ENCODE measurements around the gene RPA4.
"Not testable (repeated sequence)": the region's sequence is repeated elsewhere in the genome, so short reads cannot be mapped to it uniquely, and the experiment has no call there.

The RPA4 gene

DNA sequence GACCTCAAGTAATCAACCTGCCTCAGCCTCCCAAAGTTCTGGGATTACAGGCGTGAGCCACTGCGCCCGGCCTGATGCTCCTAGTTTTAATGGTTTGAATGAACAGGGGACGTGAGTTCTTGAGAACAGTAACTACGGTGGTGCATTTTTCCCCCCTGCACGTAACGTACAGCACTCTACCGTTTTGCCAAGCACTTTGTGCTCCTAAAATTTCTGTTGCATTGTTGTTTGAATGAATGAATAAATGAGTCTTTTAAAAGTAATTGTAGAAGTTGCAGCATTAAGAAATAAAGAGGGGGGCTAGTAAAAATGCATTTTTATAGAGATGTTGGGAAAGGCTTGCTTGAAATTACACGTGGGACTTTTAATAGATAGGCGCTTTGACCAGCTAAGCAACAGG lies at the start of gene RPA4:
Gene RPA4 (plus strand): TSS at position 301 of the 400 bp plus-strand sequence. CDS start 403 bp downstream, outside the sequence.
- FAIRE-seq (no peak), DNase-seq (ENCODE audit: insufficient read length, low spot score) (no peak)
- TF ChIP-seq POLR2A (IDR thresholded peaks at IDR 0.05; ENCODE audit: low read depth, low read length), result no peak

- no peak for FAIRE-seq
- DNase-seq (ENCODE audit: insufficient read length, low spot score), result no peak
- no peak for TF ChIP-seq POLR2A (IDR thresholded peaks at IDR 0.05; ENCODE audit: low read depth, low read length)
These were observed 49.6 kb upstream of the RPA4 start for GRCh38 chrX:96834137-96834536.

DNA sequence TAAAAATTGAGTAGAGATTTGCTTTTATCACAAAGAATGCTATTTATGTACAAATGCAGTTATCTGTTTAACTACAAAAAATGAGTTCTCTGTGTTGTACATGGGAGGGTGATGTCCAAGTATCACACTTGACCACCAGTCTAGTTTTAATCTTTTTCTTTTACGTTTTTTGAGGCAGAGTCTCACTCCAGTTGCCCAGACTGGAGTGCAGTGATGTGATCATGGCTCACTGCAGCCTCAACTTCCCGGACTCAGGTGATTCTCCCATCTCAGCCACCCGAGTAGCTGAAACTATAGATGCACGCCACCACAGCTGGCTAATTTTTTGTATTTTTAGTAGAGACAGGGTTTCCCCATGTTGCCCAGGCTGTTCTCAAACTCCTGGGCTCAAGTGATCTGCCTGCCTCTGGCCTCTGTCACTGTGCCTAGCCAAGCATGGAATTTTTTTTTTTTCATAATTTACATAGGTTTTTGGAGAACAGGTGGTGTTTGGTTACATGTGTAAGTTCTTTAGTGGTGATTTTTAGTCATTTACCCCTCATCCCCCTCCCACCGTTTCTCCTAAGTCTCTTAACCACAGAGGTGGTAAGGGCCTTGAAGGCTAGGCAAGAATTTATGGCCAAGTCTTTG lies 47.9 kb upstream of the RPA4 start:
- no peak for TF ChIP-seq POLR2A (IDR thresholded peaks at IDR 0.05; ENCODE audit: low read depth, low read length)
- FAIRE-seq, result no peak

DNA sequence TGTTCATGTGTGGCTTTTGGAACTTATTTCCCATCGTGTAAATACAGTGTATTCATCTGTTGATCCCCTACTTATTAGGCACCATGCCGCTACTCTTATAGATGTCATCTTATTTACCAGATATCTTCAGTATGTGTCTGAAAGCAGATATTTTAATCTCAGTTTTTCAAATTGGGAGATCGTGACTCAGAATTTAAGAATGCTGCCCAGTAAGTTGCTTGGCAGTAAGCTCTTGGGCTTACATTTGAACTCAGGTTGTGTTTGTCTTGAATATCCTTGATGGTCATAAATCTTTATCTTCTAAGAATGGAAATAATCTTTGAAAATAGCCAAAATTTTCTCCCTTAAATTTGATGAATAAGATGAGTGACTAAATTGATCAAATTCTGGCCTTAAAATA lies 45.9 kb upstream of the RPA4 start:
- DNase-seq (ENCODE audit: insufficient read length, low spot score), result peak; percentile 2
- no peak for FAIRE-seq
- no peak for TF ChIP-seq POLR2A (IDR thresholded peaks at IDR 0.05; ENCODE audit: low read depth, low read length)

More for the DNA sequence above, 47.9 kb upstream of the RPA4 start:
- DNase-seq (ENCODE audit: insufficient read length, low spot score), result no peak

- FAIRE-seq (no peak), DNase-seq (ENCODE audit: insufficient read length, low spot score) (no peak)
- TF ChIP-seq POLR2A (IDR thresholded peaks at IDR 0.05; ENCODE audit: low read depth, low read length), result no peak
These were observed 45.2 kb upstream of the RPA4 start for GRCh38 chrX:96838537-96838936.

- TF ChIP-seq POLR2A (IDR thresholded peaks at IDR 0.05; ENCODE audit: low read depth, low read length), result no peak
- no peak for DNase-seq (ENCODE audit: insufficient read length, low spot score)
- no peak for FAIRE-seq
These were observed 42.4 kb upstream of the RPA4 start for GRCh38 chrX:96841325-96841724.

- not testable (repeated sequence) for DNase-seq (ENCODE audit: insufficient read length, low spot score); FAIRE-seq
These were observed 41.8 kb upstream of the RPA4 start for GRCh38 chrX:96841866-96842265.

DNA sequence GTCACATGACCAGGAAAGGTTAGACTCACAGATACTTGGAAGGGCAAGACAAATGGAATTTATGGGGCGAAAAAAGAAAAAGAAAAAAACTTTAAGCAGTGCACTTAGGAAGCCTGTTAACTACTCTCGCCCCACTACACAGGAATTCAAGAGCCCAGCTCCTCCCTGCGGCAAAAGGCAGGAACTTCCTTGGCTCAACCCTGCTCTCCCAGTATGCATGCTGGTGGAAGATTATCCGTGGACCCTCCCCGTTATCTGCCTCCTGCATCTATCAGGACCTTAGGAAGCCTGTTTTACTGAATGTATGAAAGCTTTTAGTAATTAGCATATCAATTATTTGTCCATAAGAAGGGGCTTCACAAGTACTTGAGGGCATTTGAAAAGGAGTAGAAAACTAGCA lies 40.1 kb upstream of the RPA4 start:
- no peak for TF ChIP-seq POLR2A (IDR thresholded peaks at IDR 0.05; ENCODE audit: low read depth, low read length)
- FAIRE-seq (no peak), DNase-seq (ENCODE audit: insufficient read length, low spot score) (no peak)

DNA sequence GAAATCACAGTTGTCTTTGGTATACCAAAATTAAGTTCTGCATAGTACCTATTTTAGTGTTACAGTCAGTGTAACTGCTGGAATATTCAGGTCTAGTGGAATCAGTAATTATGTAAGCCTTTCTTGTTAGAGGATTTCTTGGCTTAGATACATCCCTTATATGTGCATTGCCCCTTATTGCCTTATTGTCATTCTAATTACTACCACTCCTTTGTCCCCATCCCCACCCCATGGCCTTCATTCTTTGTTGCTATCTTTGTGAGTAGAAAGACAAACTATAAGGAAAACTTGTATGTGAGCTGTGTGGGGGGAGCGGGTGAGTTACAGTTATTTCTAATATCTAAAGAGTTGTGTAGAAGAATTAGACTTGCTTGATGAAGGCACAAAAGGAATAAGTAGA lies 36.9 kb upstream of the RPA4 start:
- DNase-seq (ENCODE audit: insufficient read length, low spot score) (no peak), FAIRE-seq (no peak)
- TF ChIP-seq POLR2A (IDR thresholded peaks at IDR 0.05; ENCODE audit: low read depth, low read length), result no peak

- not testable (repeated sequence) for FAIRE-seq; DNase-seq (ENCODE audit: insufficient read length, low spot score)
These were observed 24.3 kb upstream of the RPA4 start for GRCh38 chrX:96859422-96859821.

- no peak for TF ChIP-seq POLR2A (IDR thresholded peaks at IDR 0.05; ENCODE audit: low read depth, low read length)
- FAIRE-seq (no peak), DNase-seq (ENCODE audit: insufficient read length, low spot score) (no peak)
These were observed 22.5 kb upstream of the RPA4 start for GRCh38 chrX:96861218-96861617.

DNA sequence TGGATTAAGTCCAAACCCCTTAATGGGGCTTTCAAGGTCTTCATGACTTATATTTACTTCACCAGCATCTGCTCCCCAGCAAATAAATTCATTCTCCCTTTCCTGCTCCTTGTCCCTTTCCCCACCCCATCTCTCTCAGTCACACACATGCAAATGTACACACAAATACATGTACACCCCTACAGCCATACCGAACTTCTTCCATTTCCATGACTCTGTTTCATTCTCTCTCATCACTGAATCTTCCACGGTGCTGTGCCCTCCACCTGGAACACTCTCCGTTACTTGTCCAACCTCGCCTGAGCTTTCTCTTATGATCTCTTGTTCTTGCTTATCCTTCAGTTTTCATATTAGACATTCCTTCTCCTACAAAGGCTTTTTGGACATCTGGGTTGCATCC lies 22.0 kb upstream of the RPA4 start:
- TF ChIP-seq POLR2A (IDR thresholded peaks at IDR 0.05; ENCODE audit: low read depth, low read length), result no peak
- FAIRE-seq, result no peak
- DNase-seq (ENCODE audit: insufficient read length, low spot score), result no peak

DNA sequence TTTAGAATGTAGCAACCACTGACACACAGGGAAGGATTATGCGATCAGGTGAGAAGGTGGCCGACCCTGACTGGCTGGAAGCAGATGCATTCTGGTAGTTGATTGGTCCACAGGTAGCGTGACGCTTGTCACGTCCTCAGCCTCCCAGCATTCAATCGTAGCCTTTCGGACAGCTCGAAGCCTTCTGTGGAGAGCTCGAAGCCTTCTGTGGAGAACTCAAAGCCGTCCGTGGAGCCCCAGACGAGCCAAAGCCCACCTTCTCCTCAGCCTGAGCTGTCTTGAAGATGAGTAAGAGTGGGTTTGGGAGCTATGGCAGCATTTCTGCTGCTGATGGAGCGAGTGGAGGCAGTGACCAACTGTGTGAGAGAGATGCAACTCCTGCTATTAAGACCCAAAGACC lies 319 bp downstream of the RPA4 start:
- no peak for DNase-seq (ENCODE audit: insufficient read length, low spot score)
- no peak for TF ChIP-seq POLR2A (IDR thresholded peaks at IDR 0.05; ENCODE audit: low read depth, low read length)
- no peak for FAIRE-seq

- no peak for DNase-seq (ENCODE audit: insufficient read length, low spot score)
- FAIRE-seq, result no peak
- no peak for TF ChIP-seq POLR2A (IDR thresholded peaks at IDR 0.05; ENCODE audit: low read depth, low read length)
These were observed 6.0 kb downstream of the RPA4 start for GRCh38 chrX:96889726-96890125.

- FAIRE-seq, result no peak
- peak; percentile 0 for DNase-seq (ENCODE audit: insufficient read length, low spot score)
- no peak for TF ChIP-seq POLR2A (IDR thresholded peaks at IDR 0.05; ENCODE audit: low read depth, low read length)
These were observed 23.0 kb downstream of the RPA4 start for GRCh38 chrX:96906741-96907140.
